HFF-Myc (cell line): ENCODE data around the gene GAS7.

Source experiments
- DNase-seq: peaks from one replicate; pipeline ENCODE4 v3.0.0-alpha.2; 2011; ENCODE audit warnings: low read depth; ENCODE audit errors: extremely low read depth
- H3K4me3 ChIP-seq: replicated peaks from 2 replicates; pipeline ENCODE4 v1.5.1; 2011; ENCODE audit warnings: low read depth, mild to moderate bottlenecking, control low read depth, low read length
- CTCF ChIP-seq: IDR thresholded peaks from 2 replicates; pipeline ENCODE4 v1.5.1; 2012; ENCODE audit warnings: mild to moderate bottlenecking, low read depth, low read length, control low read depth; ENCODE audit errors: missing control alignments

The GAS7 gene

GRCh38 chr17:10087355-10087754, 111.1 kb downstream of the GAS7 start:
- no peak overlapping the region for H3K4me3 ChIP-seq
- TF ChIP-seq CTCF: no peak
- DNase-seq: no peak

GRCh38 chr17:10083864-10084263, 114.5 kb downstream of the GAS7 start:
- TF ChIP-seq CTCF: no peak
- DNase-seq: no peak
- no peak overlapping the region for H3K4me3 ChIP-seq

GRCh38 chr17:10082795-10083194, 115.6 kb downstream of the GAS7 start:
- no peak for DNase-seq
- no peak for TF ChIP-seq CTCF
- no peak overlapping the region for H3K4me3 ChIP-seq

- TF ChIP-seq CTCF: no peak
- no peak overlapping the region for H3K4me3 ChIP-seq
- no peak for DNase-seq
Measured at GRCh38 chr17:10081571-10082169, 116.7 kb downstream of the GAS7 start.

- no peak for TF ChIP-seq CTCF
- no peak for DNase-seq
- H3K4me3 ChIP-seq: no peak overlapping the region
Measured at GRCh38 chr17:10077561-10078299, 120.7 kb downstream of the GAS7 start.

GRCh38 chr17:10075919-10076318, 122.5 kb downstream of the GAS7 start:
- no peak for TF ChIP-seq CTCF
- no peak for DNase-seq

More at GRCh38 chr17:10075919-10076318, 122.5 kb downstream of the GAS7 start:
- no peak overlapping the region for H3K4me3 ChIP-seq
